Panc1 (cell line): ENCODE measurements around the gene DDIT3. TPM values are rescaled to one million over a fixed set of nuclear protein-coding genes. Genes with fewer than 3 reads are reported as not detected.

Source experiments
- ATAC-seq: fragments of 200-7000 bp; cut with Tn5 transposase; 2 replicates; pipeline ENCODE4 v1.9.1; 2020; ENCODE audit warnings: mild to moderate bottlenecking, moderate library complexity
- BruUV-seq: library from RNA; stranded (reverse); fragments of 400-500 nt; replicated peaks from 2 replicates; lab custom pipeline; 2021; lab: Mats Ljungman, UMichigan
- CTCF ChIA-PET: fragments of 300-600 bp; sonication (Branson Sonifier 250); formaldehyde crosslinking; loops from one replicate; lab custom pipeline; 2022; ENCODE audit warnings: antibody characterized with exemption; lab: Charles Lee
- POLR2A ChIA-PET: fragments of 300-600 bp; sonication (Branson Sonifier 250); formaldehyde crosslinking; loops from one replicate; lab custom pipeline; 2022; ENCODE audit warnings: antibody characterized with exemption; lab: Charles Lee
- DNase-seq: peaks from one replicate; pipeline ENCODE4 v3.0.0-alpha.2; 2010; ENCODE audit warnings: low read depth, low spot score
- H3K27ac ChIP-seq: 2 replicates; pipeline ENCODE4 v1.5.1; 2011; ENCODE audit warnings: mild to moderate bottlenecking, low read length, inconsistent platforms
- H3K27me3 ChIP-seq: fragments of 200-500 bp; sonication (Bioruptor generic); 2 replicates; pipeline ENCODE4 v1.6.0; 2014; ENCODE audit warnings: low read length, inconsistent platforms; ENCODE audit not compliant: control insufficient read depth, insufficient read depth
- H3K36me3 ChIP-seq: fragments of 200-500 bp; sonication (Bioruptor generic); 2 replicates; pipeline ENCODE4 v1.5.1; 2014; ENCODE audit warnings: inconsistent platforms, mild to moderate bottlenecking, low read length, moderate library complexity; ENCODE audit not compliant: control insufficient read depth, insufficient read depth
- H3K4me1 ChIP-seq: 2 replicates; pipeline ENCODE4 v1.5.1; 2011; ENCODE audit warnings: inconsistent platforms, mild to moderate bottlenecking, low read length, moderate library complexity; ENCODE audit not compliant: control insufficient read depth, insufficient read depth
- H3K4me3 ChIP-seq, 2 experiments: 2 replicates each; pipeline ENCODE4 v1.5.1; 2011 to 2012; ENCODE audit warnings: low read depth in 2 of 2, low read length in 2 of 2, mild to moderate bottlenecking in 2 of 2, inconsistent platforms in 1 of 2, moderate library complexity in 1 of 2
- H3K9me3 ChIP-seq: fragments of 200-500 bp; sonication (Bioruptor generic); 2 replicates; pipeline ENCODE4 v1.5.1; 2014; ENCODE audit warnings: low read depth, mild to moderate bottlenecking, inconsistent platforms, low read length, moderate library complexity; ENCODE audit not compliant: control insufficient read depth, insufficient read depth
- POLR2AphosphoS5 ChIP-seq: IDR thresholded peaks from 2 replicates; pipeline ENCODE4 v1.6.1; 2012; ENCODE audit warnings: mild to moderate bottlenecking, low read depth, low read length, moderate library complexity
- REST ChIP-seq, 2 experiments: IDR thresholded peaks; 2 replicates each; pipeline ENCODE4 v1.6.1; 2011 to 2012; ENCODE audit warnings: low read depth in 2 of 2, control low read depth in 1 of 2, low read length in 1 of 2, mild to moderate bottlenecking in 1 of 2, moderate library complexity in 1 of 2; ENCODE audit not compliant: insufficient read depth in 1 of 2
- SIN3A ChIP-seq: IDR thresholded peaks from 2 replicates; pipeline ENCODE4 v1.6.1; 2012; ENCODE audit warnings: low read depth, mild to moderate bottlenecking, low read length, moderate library complexity, borderline replicate concordance; ENCODE audit not compliant: insufficient read depth
- TCF7L2 ChIP-seq: IDR thresholded peaks from 2 replicates; pipeline ENCODE4 v1.6.1; 2011; ENCODE audit warnings: mild to moderate bottlenecking, low read depth, low read length, inconsistent platforms
- in situ Hi-C: cut with HindIII; loops from 2 replicates; pipeline ENCODE4 v1.10.0; 2016; ENCODE audit warnings: low sequenced_read_pairs, low pct_unique_long_range_greater_than_20kb
- intact Hi-C: fragments of 100-400 bp; cut with micrococcal nuclease; formaldehyde crosslinking; loops from one replicate; pipeline ENCODE4 v1.10.0; 2022; ENCODE audit not compliant: unreplicated experiment
- total RNA-seq: library from RNA; stranded (reverse); gene quantifications from one replicate; pipeline ENCODE4 v1.2.1, GENCODE V29; 2021; ENCODE audit not compliant: unreplicated experiment
- TF ChIP-seq, protein P1 (sequence below): fragments of 450-650 bp; IDR thresholded peaks from 2 replicates; pipeline ENCODE4 v1.5.1; 2017; ENCODE audit warnings: mild to moderate bottlenecking

The DDIT3 gene
- total RNA-seq, 1 experiment from 2014 or later, result 47.2 TPM

DNA sequence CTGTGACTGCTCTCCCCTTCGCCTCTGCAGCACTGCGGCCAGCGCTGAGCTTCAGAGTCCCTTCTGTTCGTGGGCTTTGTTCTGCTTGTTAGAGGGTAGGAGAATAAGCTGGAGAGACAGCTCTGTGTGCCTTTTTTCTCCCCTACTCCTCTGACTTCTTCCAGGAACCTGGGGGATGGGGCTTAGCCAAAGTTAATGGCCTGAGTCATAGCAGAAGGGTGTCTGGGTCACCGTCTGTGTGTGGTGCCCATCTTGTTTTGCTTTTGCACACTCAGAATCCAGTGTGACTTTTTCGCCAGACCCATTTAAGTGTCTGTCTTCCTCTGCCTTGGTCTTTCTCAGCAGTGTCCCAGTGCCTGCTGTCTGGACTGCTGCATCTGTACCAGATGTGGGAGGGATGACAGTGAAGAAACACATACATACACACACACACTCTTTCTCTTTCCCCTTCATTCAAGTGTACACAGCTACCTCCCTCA lies 32.6 kb upstream of the DDIT3 start:
- ATAC-seq, result no peak
- Histone ChIP-seq H3K36me3 (no peaks in the 10 kb centered on the region), H3K27ac (no peak overlapping the region), H3K4me1 (no peaks in the 10 kb centered on the region), H3K27me3 (no peaks in the 10 kb centered on the region), H3K9me3 (no peaks in the 10 kb centered on the region), H3K4me3 (no peak overlapping the region)
- in situ Hi-C loops (no loop called here), intact Hi-C loops (no loop called here)
- no peak for DNase-seq
- CTCF ChIA-PET, result no interaction called here
- BruUV-seq, result no TSS peak
- TF ChIP-seq REST (IDR thresholded peaks at IDR 0.05; ENCODE audit: insufficient read depth in 1 of 2, low read depth in 2 of 2, low read length in 1 of 2) (no peak), POLR2AphosphoS5 (no peak), SIN3A (no peak), TCF7L2 (no peak)
- TF ChIP-seq, protein P1, sequence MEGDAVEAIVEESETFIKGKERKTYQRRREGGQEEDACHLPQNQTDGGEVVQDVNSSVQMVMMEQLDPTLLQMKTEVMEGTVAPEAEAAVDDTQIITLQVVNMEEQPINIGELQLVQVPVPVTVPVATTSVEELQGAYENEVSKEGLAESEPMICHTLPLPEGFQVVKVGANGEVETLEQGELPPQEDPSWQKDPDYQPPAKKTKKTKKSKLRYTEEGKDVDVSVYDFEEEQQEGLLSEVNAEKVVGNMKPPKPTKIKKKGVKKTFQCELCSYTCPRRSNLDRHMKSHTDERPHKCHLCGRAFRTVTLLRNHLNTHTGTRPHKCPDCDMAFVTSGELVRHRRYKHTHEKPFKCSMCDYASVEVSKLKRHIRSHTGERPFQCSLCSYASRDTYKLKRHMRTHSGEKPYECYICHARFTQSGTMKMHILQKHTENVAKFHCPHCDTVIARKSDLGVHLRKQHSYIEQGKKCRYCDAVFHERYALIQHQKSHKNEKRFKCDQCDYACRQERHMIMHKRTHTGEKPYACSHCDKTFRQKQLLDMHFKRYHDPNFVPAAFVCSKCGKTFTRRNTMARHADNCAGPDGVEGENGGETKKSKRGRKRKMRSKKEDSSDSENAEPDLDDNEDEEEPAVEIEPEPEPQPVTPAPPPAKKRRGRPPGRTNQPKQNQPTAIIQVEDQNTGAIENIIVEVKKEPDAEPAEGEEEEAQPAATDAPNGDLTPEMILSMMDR, result no peak
- POLR2A ChIA-PET, result no interaction called here

GRCh38 chr12:57552306-57552651 lies 32.0 kb upstream of the DDIT3 start:
- Histone ChIP-seq H3K36me3 (no peaks in the 10 kb centered on the region), H3K4me1 (peaks cover 5% of the 10 kb centered on the region; the same call in 1 of the 2 replicates), H3K27me3 (no peaks in the 10 kb centered on the region), H3K27ac (no peak overlapping the region), H3K4me3 (no peak overlapping the region), H3K9me3 (no peaks in the 10 kb centered on the region)
- no peak for DNase-seq
- in situ Hi-C loops (no loop called here), intact Hi-C loops (no loop called here)
- no peak for ATAC-seq
- BruUV-seq, result no TSS peak
- ChIA-PET CTCF (no interaction called here), POLR2A (interaction anchor here (0.7 kb wide), 1 partner anchor 9 kb away, joined by 3 read pairs; no protein-coding TSS in a partner anchor)
- TF ChIP-seq, protein P1, result no peak
- no peak for TF ChIP-seq SIN3A
- TF ChIP-seq REST (IDR thresholded peaks at IDR 0.05; ENCODE audit: insufficient read depth in 1 of 2, low read depth in 2 of 2, low read length in 1 of 2), result no peak
- no peak for TF ChIP-seq TCF7L2
- TF ChIP-seq POLR2AphosphoS5, result no peak
